SK-N-MC (cell line): Measurements from ENCODE around the gene PDZK1.
"Not testable (repeated sequence)": the region's sequence is repeated elsewhere in the genome, so short reads cannot be mapped to it uniquely, and the experiment has no call there.

Source experiments
- DNase-seq: peaks from one replicate; pipeline ENCODE4 v3.0.0-alpha.2; 2011; ENCODE audit warnings: low read depth, low spot score
- H3K27ac ChIP-seq: fragments of 200-600 bp; sonication (generic); 2 replicates; pipeline ENCODE4 v1.5.1; 2016; ENCODE audit warnings: mixed run types
- H3K36me3 ChIP-seq: fragments of 200-600 bp; sonication (generic); 2 replicates; pipeline ENCODE4 v1.6.1; 2017; ENCODE audit warnings: antibody characterized with exemption, low read length, mixed read lengths; ENCODE audit not compliant: insufficient read depth
- H3K4me3 ChIP-seq: fragments of 200-600 bp; sonication (generic); 2 replicates; pipeline ENCODE4 v1.5.1; 2016
- H3K9ac ChIP-seq: fragments of 200-600 bp; sonication (generic); 2 replicates; pipeline ENCODE4 v1.8.0; 2017; ENCODE audit warnings: mixed run types, mixed read lengths; ENCODE audit not compliant: insufficient read length
- H3K9me3 ChIP-seq: fragments of 200-600 bp; sonication (generic); 2 replicates; pipeline ENCODE4 v1.6.1; 2017; ENCODE audit warnings: low read depth, mild to moderate bottlenecking, antibody characterized with exemption, low read length, moderate library complexity, mixed read lengths

PDZK1 gene

DNA sequence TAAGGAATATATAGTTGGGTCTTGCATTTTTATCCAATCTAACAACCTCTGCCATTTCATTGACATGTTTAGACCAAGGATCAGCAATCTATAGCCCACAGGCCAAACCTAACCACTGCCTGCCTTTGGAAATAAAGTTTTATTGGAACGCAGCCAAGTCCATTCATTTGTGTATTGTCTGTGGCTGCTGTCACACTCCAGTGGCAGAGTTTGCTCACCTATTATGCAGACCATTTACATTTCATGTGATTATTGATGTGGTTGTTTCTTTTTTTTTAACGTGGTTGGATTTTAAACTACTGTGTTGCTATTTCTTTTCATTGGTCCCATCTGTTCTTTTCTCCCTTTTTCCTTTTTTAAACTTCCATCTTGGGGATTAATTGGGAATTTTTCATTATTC lies 44.7 kb downstream of the PDZK1 start:
- not testable (repeated sequence) for H3K27ac ChIP-seq, H3K9me3 ChIP-seq, H3K4me3 ChIP-seq, H3K9ac ChIP-seq, H3K36me3 ChIP-seq, DNase-seq

DNA sequence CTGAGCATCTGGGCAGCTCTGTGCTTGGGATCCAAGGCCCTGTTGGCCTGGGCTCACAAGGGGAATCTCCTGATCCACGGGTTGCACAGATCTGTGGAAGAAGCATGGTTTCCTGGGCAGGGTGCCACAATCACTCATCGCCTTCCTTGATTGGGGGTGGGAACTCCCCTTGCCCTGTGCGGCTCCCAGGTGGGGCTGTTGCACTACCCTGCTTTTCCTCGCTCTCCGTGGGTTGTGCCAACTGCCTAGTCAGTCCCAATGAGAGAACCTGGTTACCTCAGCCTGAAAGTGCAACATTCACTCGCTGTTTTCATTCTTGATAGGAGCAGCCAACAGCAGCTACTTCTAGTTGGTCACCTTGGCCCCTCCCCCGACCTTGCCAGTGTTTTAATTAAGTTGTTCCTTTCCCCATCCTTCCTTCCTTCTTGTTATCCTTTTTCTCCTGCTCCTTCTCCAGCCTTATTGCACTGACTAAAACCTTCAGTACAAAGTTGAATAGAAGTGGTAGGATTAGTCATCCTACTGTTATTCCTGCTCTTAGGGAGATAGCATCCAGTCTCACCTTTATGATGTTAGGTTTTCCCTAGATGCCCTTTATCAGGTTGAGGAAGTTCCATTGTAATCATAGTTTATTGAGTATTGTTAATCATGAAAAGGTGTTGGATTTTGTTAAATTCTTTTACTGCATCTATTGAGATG lies 50.8 kb downstream of the PDZK1 start:
- H3K36me3 ChIP-seq, DNase-seq, H3K9me3 ChIP-seq, H3K9ac ChIP-seq, H3K4me3 ChIP-seq, H3K27ac ChIP-seq: not testable (repeated sequence)

- not testable (repeated sequence) for DNase-seq, H3K9ac ChIP-seq, H3K9me3 ChIP-seq, H3K4me3 ChIP-seq, H3K36me3 ChIP-seq, H3K27ac ChIP-seq
These were observed 63.2 kb downstream of the PDZK1 start for GRCh38 chr1:145643990-145644389.

GRCh38 chr1:145641886-145642285 lies 65.3 kb downstream of the PDZK1 start:
- not testable (repeated sequence) for H3K9ac ChIP-seq, H3K27ac ChIP-seq, H3K36me3 ChIP-seq, H3K9me3 ChIP-seq, DNase-seq, H3K4me3 ChIP-seq

DNA sequence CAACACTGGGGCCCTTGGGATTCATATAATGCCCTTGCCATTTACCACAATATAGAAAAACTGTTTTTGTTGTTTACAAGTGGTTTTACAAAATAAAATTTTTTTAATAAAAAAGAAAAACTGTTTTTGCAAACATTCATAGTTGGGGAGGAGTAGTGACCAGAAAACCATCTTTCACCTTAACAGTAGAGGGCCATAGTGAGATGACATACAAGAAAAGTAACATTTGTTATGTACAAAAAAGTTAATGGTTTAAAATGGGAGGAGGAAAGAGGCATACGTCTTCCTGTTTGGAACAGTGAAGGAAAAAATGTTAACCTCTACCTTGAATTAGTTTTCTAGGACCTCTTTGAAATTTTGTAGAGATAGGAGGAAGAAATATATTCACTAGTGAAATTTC lies 70.9 kb downstream of the PDZK1 start:
- H3K9me3 ChIP-seq, DNase-seq, H3K36me3 ChIP-seq, H3K9ac ChIP-seq, H3K4me3 ChIP-seq, H3K27ac ChIP-seq: not testable (repeated sequence)

DNA sequence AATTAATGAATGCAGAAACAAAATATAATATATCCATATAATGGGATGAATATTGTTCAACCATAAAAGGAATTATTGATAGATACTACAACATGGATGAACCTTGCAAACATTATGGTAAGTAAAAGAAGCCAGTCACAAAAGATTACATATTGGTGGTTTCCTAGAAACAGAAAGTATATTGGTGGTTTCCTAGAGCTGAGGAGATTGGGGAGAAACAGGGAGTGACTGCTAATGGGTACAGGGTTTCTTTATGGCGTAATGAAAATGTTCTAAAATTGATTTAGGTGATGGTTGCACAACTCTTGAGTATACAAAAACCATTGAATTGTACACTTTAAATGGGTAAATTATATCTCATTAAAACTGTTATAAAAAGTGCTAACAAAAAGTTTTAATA lies 85.0 kb downstream of the PDZK1 start:
- DNase-seq, H3K4me3 ChIP-seq, H3K9me3 ChIP-seq, H3K27ac ChIP-seq, H3K9ac ChIP-seq, H3K36me3 ChIP-seq: not testable (repeated sequence)
